HepG2 (cell line): Measurements from ENCODE around the gene CMC4. TPM values are rescaled to one million over a fixed set of nuclear protein-coding genes. Genes with fewer than 3 reads are reported as not detected.

Experiments used
- ATAC-seq: fragments of 200-7000 bp; cut with Tn5 transposase; 3 replicates; pipeline ENCODE4 v1.9.1; 2020; ENCODE audit warnings: mild to moderate bottlenecking, moderate library complexity
- BruUV-seq: library from RNA; stranded (reverse); fragments of 400-500 nt; replicated peaks from 2 replicates; lab custom pipeline; 2021; lab: Mats Ljungman, UMichigan
- CTCF ChIA-PET: fragments of 300-600 bp; formaldehyde crosslinking; extraction: SDS; loops from one replicate; lab custom pipeline; 2021; ENCODE audit warnings: low total read pairs, inconsistent platforms, low intra/inter-chr PET ratio; lab: Yijun Ruan, JAX
- POLR2A ChIA-PET: fragments of 350-600 bp; sonication (Branson Sonifier 250); formaldehyde crosslinking; loops from one replicate; lab custom pipeline; 2020; ENCODE audit warnings: antibody characterized with exemption, inconsistent platforms; lab: Yijun Ruan, JAX
- DNase-seq: peaks from one replicate; pipeline ENCODE4 v3.0.0-alpha.2; 2015; ENCODE audit warnings: low spot score
- FAIRE-seq: peaks from 3 replicates; lab custom pipeline; 2011; peaks lifted over from hg19 to GRCh38; lab: Jason Lieb, UNC
- H2AFZ ChIP-seq: one replicate; pipeline ENCODE4 v1.6.1; 2011; ENCODE audit warnings: low read length, inconsistent platforms
- H3K27ac ChIP-seq: fragments of 300-600 bp; 3 replicates; pipeline ENCODE4 v1.8.0; 2011; ENCODE audit warnings: mixed run types, mild to moderate bottlenecking, mixed read lengths, low read length, inconsistent platforms; ENCODE audit not compliant: insufficient read depth; ENCODE audit errors: extremely low read length
- H3K27me3 ChIP-seq, 2 experiments: fragments of 200-600 bp in 1 of 2; 2 replicates in 1 of 2; 3 replicates in 1 of 2; pipeline versions ENCODE4 v1.6.0 to v1.8.0; 2011; ENCODE audit warnings: low read length in 2 of 2, mild to moderate bottlenecking in 2 of 2, moderate library complexity in 2 of 2, inconsistent platforms in 1 of 2; ENCODE audit not compliant: insufficient read depth in 2 of 2, control insufficient read depth in 1 of 2
- H3K36me3 ChIP-seq, 2 experiments: fragments of 200-600 bp in 1 of 2; replicated peaks in 1 of 2; 2 replicates in 1 of 2; 3 replicates in 1 of 2; pipeline versions ENCODE4 v1.5.1 to v1.8.0; 2011; ENCODE audit warnings: low read length in 2 of 2, inconsistent platforms in 1 of 2; ENCODE audit not compliant: insufficient read depth in 2 of 2, control insufficient read depth in 1 of 2
- H3K4me1 ChIP-seq: 2 replicates; pipeline ENCODE4 v1.5.1; 2012; ENCODE audit warnings: low read length, inconsistent platforms; ENCODE audit not compliant: insufficient read depth
- H3K4me2 ChIP-seq: 2 replicates; pipeline ENCODE4 v1.6.0; 2011; ENCODE audit warnings: low read depth, low read length, inconsistent platforms
- H3K4me3 ChIP-seq, 3 experiments: fragments of 200-600 bp in 1 of 3; sonication (generic), shearing (Covaris generic) in 1 of 3; replicated peaks in 1 of 3; 2 replicates each; pipeline ENCODE4 v1.5.1; 2011 to 2016; ENCODE audit warnings: low read length in 3 of 3, inconsistent platforms in 2 of 3, low read depth in 2 of 3, mild to moderate bottlenecking in 2 of 3, control low read depth in 1 of 3, mixed read lengths in 1 of 3; ENCODE audit not compliant: insufficient read depth in 1 of 3
- H3K79me2 ChIP-seq: one replicate; pipeline ENCODE4 v1.6.1; 2011; ENCODE audit warnings: low read length, inconsistent platforms; ENCODE audit not compliant: insufficient read depth
- H3K9ac ChIP-seq: 2 replicates; pipeline ENCODE4 v1.6.0; 2011; ENCODE audit warnings: mild to moderate bottlenecking, low read depth, low read length, inconsistent platforms; ENCODE audit not compliant: insufficient read depth
- H3K9me3 ChIP-seq: 2 replicates; pipeline ENCODE4 v1.5.1; 2012; ENCODE audit warnings: mild to moderate bottlenecking, low read length
- H4K20me1 ChIP-seq: 2 replicates; pipeline ENCODE4 v1.6.0; 2011; ENCODE audit warnings: inconsistent platforms, mild to moderate bottlenecking, low read length, moderate library complexity; ENCODE audit not compliant: insufficient read depth
- ARID3A ChIP-seq: IDR thresholded peaks from 2 replicates; pipeline ENCODE4 v1.6.1; 2012; ENCODE audit warnings: low read depth, low read length, improper control_type of control experiment
- DDIT3 ChIP-seq: sonication (generic); formaldehyde crosslinking; IDR thresholded peaks from 2 replicates; pipeline ENCODE4 v1.4.0; 2020; ENCODE audit warnings: mild to moderate bottlenecking, missing genetic modification reagents
- DR1 ChIP-seq: sonication (generic); formaldehyde crosslinking; IDR thresholded peaks from 2 replicates; pipeline ENCODE4 v1.8.0; 2021; ENCODE audit warnings: mild to moderate bottlenecking, missing genetic modification reagents, inconsistent platforms
- FOXO1 ChIP-seq: sonication (generic); formaldehyde crosslinking; IDR thresholded peaks from 2 replicates; pipeline ENCODE4 v1.4.0; 2020; ENCODE audit warnings: missing genetic modification reagents
- GABPA ChIP-seq, 2 experiments: IDR thresholded peaks; 2 replicates each; pipeline ENCODE4 v1.6.1; 2011 to 2016; ENCODE audit warnings: low read depth in 2 of 2, low read length in 1 of 2, missing biosample characterization in 1 of 2, missing genetic modification characterization in 1 of 2
- HIVEP1 ChIP-seq: sonication (generic); formaldehyde crosslinking; IDR thresholded peaks from 2 replicates; pipeline ENCODE4 v1.4.0; 2020; ENCODE audit warnings: mild to moderate bottlenecking, missing genetic modification reagents
- IKZF1 ChIP-seq: fragments of 450-650 bp; IDR thresholded peaks from 2 replicates; pipeline ENCODE4 v1.7.1; 2016
- JDP2 ChIP-seq: sonication (generic); formaldehyde crosslinking; IDR thresholded peaks from 2 replicates; pipeline ENCODE4 v1.8.1; 2022; ENCODE audit warnings: missing genetic modification reagents, borderline replicate concordance
- NONO ChIP-seq, 2 experiments: fragments of 450-650 bp in 1 of 2; sonication (generic) in 1 of 2; formaldehyde crosslinking in 1 of 2; IDR thresholded peaks in 1 of 2; conservative IDR thresholded peaks in 1 of 2; 2 replicates each; pipeline versions ENCODE4 v1.6.1 to v1.8.0; 2017 to 2022; ENCODE audit warnings: mild to moderate bottlenecking in 1 of 2, missing genetic modification reagents in 1 of 2, moderate library complexity in 1 of 2
- PAWR ChIP-seq: sonication (generic); formaldehyde crosslinking; IDR thresholded peaks from 2 replicates; pipeline ENCODE4 v1.4.0; 2020; ENCODE audit warnings: missing genetic modification reagents, mild to moderate bottlenecking, borderline replicate concordance
- RFX1 ChIP-seq: fragments of 450-650 bp; IDR thresholded peaks from 2 replicates; pipeline ENCODE4 v1.6.1; 2017
- SALL1 ChIP-seq: sonication (generic); formaldehyde crosslinking; IDR thresholded peaks from 2 replicates; pipeline ENCODE4 v1.8.0; 2022; ENCODE audit warnings: mild to moderate bottlenecking, missing genetic modification reagents
- SIN3B ChIP-seq: fragments of 150-350 bp; IDR thresholded peaks from 2 replicates; pipeline ENCODE4 v1.6.1; 2014; ENCODE audit warnings: low read length
- SP140L ChIP-seq: sonication (generic); formaldehyde crosslinking; IDR thresholded peaks from 2 replicates; pipeline ENCODE4 v1.4.0; 2020; ENCODE audit warnings: missing genetic modification reagents, borderline replicate concordance
- ZFP36 ChIP-seq: fragments of 150-350 bp; IDR thresholded peaks from 2 replicates; pipeline ENCODE4 v1.6.1; 2018; ENCODE audit warnings: borderline replicate concordance, low read length, low read depth; ENCODE audit not compliant: partially characterized antibody
- ZFP82 ChIP-seq: sonication (generic); formaldehyde crosslinking; IDR thresholded peaks from 2 replicates; pipeline ENCODE4 v1.5.1; 2020; ENCODE audit warnings: mild to moderate bottlenecking, missing genetic modification reagents, borderline replicate concordance
- ZNF282 ChIP-seq: fragments of 450-650 bp; IDR thresholded peaks from 2 replicates; pipeline ENCODE4 v1.6.1; 2018; ENCODE audit not compliant: partially characterized antibody
- ZNF83 ChIP-seq: sonication (generic); formaldehyde crosslinking; IDR thresholded peaks from 2 replicates; pipeline ENCODE4 v1.4.0; 2020; ENCODE audit warnings: missing genetic modification reagents, mild to moderate bottlenecking, borderline replicate concordance
- ZSCAN29 ChIP-seq: sonication (generic); formaldehyde crosslinking; conservative IDR thresholded peaks from 2 replicates; pipeline ENCODE4 v1.4.0; 2020; ENCODE audit warnings: mild to moderate bottlenecking, missing genetic modification reagents
- WGBS: methylation state at CpG from one replicate; pipeline ENCODE4 v1.1.6; 2017; ENCODE audit warnings: low lambda C conversion rate; 5-methylcytosine and 5-hydroxymethylcytosine counted together
- in situ Hi-C: cut with HindIII; loops from 2 replicates; pipeline ENCODE4 v1.10.0; 2017; ENCODE audit warnings: low pct_unique_long_range_greater_than_20kb; ENCODE audit not compliant: extremely low pct_ligation_motif_present
- intact Hi-C: fragments of 100-400 bp; cut with micrococcal nuclease; formaldehyde crosslinking; loops from one replicate; pipeline ENCODE4 v1.10.0; 2022; ENCODE audit not compliant: unreplicated experiment
- polyA plus RNA-seq, 8 experiments: library from polyadenylated mRNA; depleted of rRNA in 3 of 8; stranded (reverse) in 7 of 8; unstranded in 1 of 8; fragments of >200 nt; fragmentation: Illumina TruSeq in 4 of 8; extraction: Trizol in 4 of 8; gene quantifications; 2 replicates each; pipeline versions ENCODE4 v1.2.1 to v1.2.3, GENCODE V29; 2011 to 2016; ENCODE audit warnings: low read depth in 4 of 8, missing spikeins in 1 of 8, mixed read lengths in 1 of 8; ENCODE audit not compliant: insufficient read depth in 1 of 8
- total RNA-seq, 5 experiments: library from RNA; depleted of rRNA; stranded (reverse); fragments of >200 nt; fragmentation: Illumina TruSeq; extraction: Trizol; gene quantifications; 2 replicates each; pipeline ENCODE4 v1.2.3, GENCODE V29; 2016; ENCODE audit warnings: low read depth in 1 of 5

The CMC4 gene
- total and polyA plus RNA-seq, 2 of the 13 experiments (the other 11 are each of a cell fraction or from before 2014, with no cell fraction given) = 5.6 to 11.5 TPM

GRCh38 chrX:155070663-155070974, 317 bp downstream of the CMC4 start:
- DNase-seq (no peak), FAIRE-seq (no peak), ATAC-seq (peak; percentile 26)
- in situ Hi-C loops = no loop called here
- H3K27me3 ChIP-seq = no peaks in the 10 kb centered on the region
- peak overlapping the region; percentile 72 to 86 (median 77) for H3K4me3 ChIP-seq
- no peaks in the 10 kb centered on the region for H4K20me1 ChIP-seq
- intact Hi-C loops = loop anchor here (5.0 kb wide), 1 partner anchor 43 kb away; the partner anchor contains the start of gene FUNDC2
- H3K36me3 ChIP-seq = peaks cover 0 to 6% of the 10 kb centered on the region in 2 experiments; a peak in 1 of 5 replicates
- TF ChIP-seq NONO (IDR thresholded peaks at IDR 0.05) (no peak), NONO (CRISPR knock-in tag; conservative IDR thresholded peaks at IDR 0.05) (no peak), GABPA (IDR thresholded peaks at IDR 0.05; ENCODE audit: low read depth, low read length) (no peak), GABPA (CRISPR knock-in tag; IDR thresholded peaks at IDR 0.05; ENCODE audit: low read depth) (peak; percentile 50; the same call in 1 of the 2 replicates), RFX1 (no peak), ZFP82 (no peak), SALL1 (CRISPR knock-in tag) (0 out of 2 replicates have a peak, but pooled peaks have one; percentile 5)
- CTCF ChIA-PET = no interaction called here
- peaks cover 25% of the 10 kb centered on the region for H3K79me2 ChIP-seq
- POLR2A ChIA-PET = interaction anchor here (1.0 kb wide), 1 partner anchor 44 kb away, joined by 4 read pairs; the partner anchor contains the start of gene FUNDC2
- peak overlapping the region; percentile 77 for H3K27ac ChIP-seq
- H3K4me2 ChIP-seq = peak overlapping the region; percentile 78
- H3K9ac ChIP-seq = peak overlapping the region; percentile 71
- no CpG with 5 or more reads among the region's 16 CpGs for whole genome bisulfite sequencing
- no TSS peak for BruUV-seq
- H3K9me3 ChIP-seq = no peaks in the 10 kb centered on the region
- H2AFZ ChIP-seq = peak overlapping the region; percentile 42
- peaks cover 45% of the 10 kb centered on the region for H3K4me1 ChIP-seq

GRCh38 chrX:155070038-155070437, 898 bp downstream of the CMC4 start:
- FAIRE-seq (no peak), ATAC-seq (no peak), DNase-seq (no peak)
- H3K9me3 ChIP-seq = no peaks in the 10 kb centered on the region
- intact Hi-C loops = loop anchor here (5.0 kb wide), 1 partner anchor 43 kb away; the partner anchor contains the start of gene FUNDC2
- 1% methylated on average over 12 of the region's 12 CpGs for WGBS
- H3K79me2 ChIP-seq = peaks cover 25% of the 10 kb centered on the region
- no peaks in the 10 kb centered on the region for H4K20me1 ChIP-seq
- H3K4me1 ChIP-seq = peaks cover 45% of the 10 kb centered on the region
- H3K4me2 ChIP-seq = peak overlapping the region; percentile 78
- ChIA-PET CTCF (no interaction called here), POLR2A (interaction anchor here (1.0 kb wide), 1 partner anchor 43 kb away, joined by 4 read pairs; the partner anchor contains the start of gene FUNDC2)
- no peak overlapping the region for H2AFZ ChIP-seq
- no peaks in the 10 kb centered on the region for H3K27me3 ChIP-seq
- peak overlapping the region; percentile 77 for H3K27ac ChIP-seq
- in situ Hi-C loops = no loop called here
- peak overlapping the region; percentile 71 for H3K9ac ChIP-seq
- TSS peak; percentile 62 for BruUV-seq
- H3K36me3 ChIP-seq = peaks cover 0 to 6% of the 10 kb centered on the region in 2 experiments; a peak in 1 of 5 replicates
- H3K4me3 ChIP-seq = peak overlapping the region; percentile 72 to 86 (median 77)
- TF ChIP-seq PAWR (CRISPR knock-in tag) = no peak
- TF ChIP-seq SP140L = no peak
- no peak for TF ChIP-seq ZFP36
- no peak for TF ChIP-seq HIVEP1
- TF ChIP-seq IKZF1 = no peak
- no peak for TF ChIP-seq ARID3A
- no peak for TF ChIP-seq SIN3B
- no peak for TF ChIP-seq DDIT3
- TF ChIP-seq ZNF83 (CRISPR knock-in tag) = no peak
- no peak for TF ChIP-seq FOXO1 (CRISPR knock-in tag)
- no peak for TF ChIP-seq ZNF282
- TF ChIP-seq DR1 (CRISPR knock-in tag) = no peak
- TF ChIP-seq ZSCAN29 (CRISPR knock-in tag) = no peak
- no peak for TF ChIP-seq JDP2
